GM23338 (cell line): ENCODE data around the gene SLC29A2. TPM values are rescaled to one million over a fixed set of nuclear protein-coding genes. Genes with fewer than 3 reads are reported as not detected.

ENCODE experiments used
- ATAC-seq: fragments of 200-7000 bp; cut with Tn5 transposase; 3 replicates; pipeline ENCODE4 v1.9.1; 2020
- DNase-seq: peaks from one replicate; pipeline ENCODE4 v3.0.0-alpha.2; 2015; ENCODE audit warnings: low spot score
- H2AFZ ChIP-seq: fragments of 200-600 bp; sonication (generic); 2 replicates; pipeline ENCODE4 v1.8.0; 2016; ENCODE audit warnings: antibody characterized with exemption, mild to moderate bottlenecking, moderate library complexity
- H3F3A ChIP-seq: fragments of 200-600 bp; sonication (generic); replicated peaks from 2 replicates; pipeline ENCODE4 v1.8.0; 2017; ENCODE audit warnings: antibody characterized with exemption, mixed run types, low read depth
- H3K27ac ChIP-seq: fragments of 200-600 bp; sonication (generic); 2 replicates; pipeline ENCODE4 v1.6.1; 2016; ENCODE audit warnings: low read depth
- H3K27me3 ChIP-seq: fragments of 200-600 bp; sonication (generic); 2 replicates; pipeline ENCODE4 v1.8.0; 2016; ENCODE audit warnings: mild to moderate bottlenecking, mixed run types, moderate library complexity; ENCODE audit not compliant: insufficient read depth
- H3K36me3 ChIP-seq: fragments of 200-600 bp; sonication (generic); 2 replicates; pipeline ENCODE4 v1.8.0; 2016; ENCODE audit warnings: mild to moderate bottlenecking; ENCODE audit not compliant: insufficient read depth
- H3K4me1 ChIP-seq: fragments of 200-600 bp; sonication (generic); 2 replicates; pipeline ENCODE4 v1.8.0; 2016; ENCODE audit warnings: mild to moderate bottlenecking, moderate library complexity; ENCODE audit not compliant: insufficient read depth
- H3K4me2 ChIP-seq: fragments of 200-600 bp; sonication (generic); 2 replicates; pipeline ENCODE4 v1.7.1; 2017; ENCODE audit warnings: mixed run types
- H3K4me3 ChIP-seq: fragments of 200-600 bp; sonication (generic); 2 replicates; pipeline ENCODE4 v1.6.1; 2016; ENCODE audit warnings: mixed run types
- H3K79me2 ChIP-seq: fragments of 200-600 bp; sonication (generic); replicated peaks from 2 replicates; pipeline ENCODE4 v1.8.0; 2017; ENCODE audit warnings: mild to moderate bottlenecking; ENCODE audit not compliant: insufficient read depth
- H3K9me2 ChIP-seq: fragments of 200-600 bp; sonication (generic); 2 replicates; pipeline ENCODE4 v1.8.0; 2017; ENCODE audit not compliant: insufficient read depth
- H4K20me1 ChIP-seq: fragments of 200-600 bp; sonication (generic); replicated peaks from 2 replicates; pipeline ENCODE4 v1.8.0; 2017; ENCODE audit warnings: mild to moderate bottlenecking; ENCODE audit not compliant: insufficient read depth
- H3K27ac Mint-ChIP-seq: 2 replicates; pipeline ENCODE4 v1.8.0; 2020; ENCODE audit warnings: inconsistent platforms, mild to moderate bottlenecking, moderate library complexity, mixed read lengths
- H3K27me3 Mint-ChIP-seq: 3 replicates; pipeline ENCODE4 v1.8.0; 2022; ENCODE audit warnings: low read depth, mild to moderate bottlenecking, moderate library complexity, mixed read lengths, inconsistent platforms; ENCODE audit not compliant: insufficient read depth, poor library complexity
- H3K36me3 Mint-ChIP-seq: 3 replicates; pipeline ENCODE4 v1.8.0; 2021; ENCODE audit warnings: low read depth, mild to moderate bottlenecking, inconsistent platforms, moderate library complexity, mixed read lengths
- H3K4me1 Mint-ChIP-seq: 3 replicates; pipeline ENCODE4 v1.8.0; 2020; ENCODE audit warnings: mild to moderate bottlenecking, inconsistent platforms, mixed read lengths
- H3K4me3 Mint-ChIP-seq: 3 replicates; pipeline ENCODE4 v1.8.0; 2021; ENCODE audit warnings: moderate library complexity, mild to moderate bottlenecking, inconsistent platforms, mixed read lengths
- H3K9me3 Mint-ChIP-seq: 3 replicates; pipeline ENCODE4 v1.8.0; 2020; ENCODE audit warnings: moderate library complexity, mild to moderate bottlenecking, inconsistent platforms, mixed read lengths
- CREB1 ChIP-seq: fragments of 250-450 bp; sonication (Bioruptor Pico); IDR thresholded peaks from 2 replicates; pipeline ENCODE4 v1.5.0; 2020; ENCODE audit warnings: low read depth, mild to moderate bottlenecking, moderate library complexity
- CTCF ChIP-seq, 2 experiments: fragments of 200-600 bp in 1 of 2; sonication (generic) in 1 of 2; conservative IDR thresholded peaks; 2 replicates each; pipeline versions ENCODE4 v1.5.1 to v1.6.1; 2016 to 2017; ENCODE audit warnings: antibody characterized with exemption in 2 of 2, low read depth in 2 of 2, mild to moderate bottlenecking in 2 of 2, moderate library complexity in 1 of 2
- ETS1 ChIP-seq: IDR thresholded peaks from 2 replicates; pipeline ENCODE4 v1.6.1; 2016; ENCODE audit warnings: antibody characterized with exemption
- EZH2 ChIP-seq: fragments of 200-600 bp; sonication (generic); IDR thresholded peaks from one replicate; pipeline ENCODE4 v1.8.0; 2017; ENCODE audit warnings: antibody characterized with exemption, mild to moderate bottlenecking, low read depth; ENCODE audit not compliant: unreplicated experiment
- EZH2phosphoT487 ChIP-seq: fragments of 200-600 bp; sonication (generic); IDR thresholded peaks from one replicate; pipeline ENCODE4 v1.8.1; 2018; ENCODE audit warnings: antibody characterized with exemption; ENCODE audit not compliant: unreplicated experiment
- JUNB ChIP-seq: IDR thresholded peaks from one replicate; pipeline ENCODE4 v1.6.1; 2016; ENCODE audit warnings: antibody characterized with exemption; ENCODE audit not compliant: unreplicated experiment
- NANOG ChIP-seq: IDR thresholded peaks from 2 replicates; pipeline ENCODE4 v1.6.1; 2016; ENCODE audit warnings: antibody characterized with exemption, borderline replicate concordance
- POLR2AphosphoS5 ChIP-seq: IDR thresholded peaks from 2 replicates; pipeline ENCODE4 v1.6.1; 2016; ENCODE audit warnings: antibody characterized with exemption, low read depth
- REST ChIP-seq: IDR thresholded peaks from one replicate; pipeline ENCODE4 v1.6.1; 2018; ENCODE audit warnings: antibody characterized with exemption; ENCODE audit not compliant: unreplicated experiment
- STAT1 ChIP-seq: IDR thresholded peaks from one replicate; pipeline ENCODE4 v1.6.1; 2016; ENCODE audit warnings: antibody characterized with exemption; ENCODE audit not compliant: unreplicated experiment
- ZNF114 ChIP-seq: fragments of 250-450 bp; sonication (Bioruptor Pico); IDR thresholded peaks from 2 replicates; pipeline ENCODE4 v1.5.0; 2020; ENCODE audit warnings: mild to moderate bottlenecking, moderate library complexity
- ZNF331 ChIP-seq: fragments of 250-450 bp; sonication (Bioruptor Pico); IDR thresholded peaks from 2 replicates; pipeline ENCODE4 v1.5.0; 2020; ENCODE audit warnings: low read depth, mild to moderate bottlenecking, moderate library complexity
- ZNF462 ChIP-seq: fragments of 250-450 bp; sonication (Bioruptor Pico); IDR thresholded peaks from 2 replicates; pipeline ENCODE4 v1.5.0; 2020; ENCODE audit warnings: mild to moderate bottlenecking, moderate library complexity
- polyA plus RNA-seq: library from polyadenylated mRNA; unstranded; fragments of >200 nt; fragmentation: Nextera tagmentation; extraction: Ambion mirVana; gene quantifications from 2 replicates; pipeline ENCODE4 v1.2.1, GENCODE V29; 2016
- total RNA-seq: library from RNA; depleted of rRNA; stranded (reverse); fragments of >200 nt; shearing (Covaris generic); gene quantifications from 2 replicates; pipeline ENCODE4 v1.2.3, GENCODE V29; 2014

The SLC29A2 gene
- total and polyA plus RNA-seq, 2 experiments from 2014 or later, result 26.0 to 31.1 TPM

GRCh38 chr11:66410191-66410590 is 38.6 kb upstream of the SLC29A2 start:
- TF ChIP-seq ZNF462, result no peak
- TF ChIP-seq REST, result no peak
- no peak for TF ChIP-seq NANOG
- TF ChIP-seq CTCF (conservative IDR thresholded peaks at IDR 0.05; ENCODE audit: low read depth in 2 of 2), result no peak
- no peak for TF ChIP-seq STAT1
- no peak for TF ChIP-seq JUNB
- no peak for TF ChIP-seq ZNF331 (CRISPR knock-in tag)
- TF ChIP-seq EZH2phosphoT487, result no peak
- TF ChIP-seq ETS1, result no peak
- no peak for TF ChIP-seq CREB1
- no peak for TF ChIP-seq ZNF114 (CRISPR knock-in tag)
- no peak for TF ChIP-seq EZH2
- no peak for TF ChIP-seq POLR2AphosphoS5
- Mint-ChIP-seq H3K36me3 (peaks cover 2% of the 10 kb centered on the region; the same call in 1 of the 3 replicates), H3K4me3 (peak overlapping the region; percentile 45), H3K4me1 (peaks cover 37% of the 10 kb centered on the region), H3K27ac (no peak overlapping the region), H3K27me3 (peaks cover 3% of the 10 kb centered on the region), H3K9me3 (no peaks in the 10 kb centered on the region)
- Histone ChIP-seq H4K20me1 (no peaks in the 10 kb centered on the region), H3K4me3 (no peak overlapping the region), H3K36me3 (no peaks in the 10 kb centered on the region), H3F3A (peaks cover 26% of the 10 kb centered on the region), H2AFZ (no peak overlapping the region), H3K9me2 (no peaks in the 10 kb centered on the region), H3K4me1 (peaks cover 31% of the 10 kb centered on the region), H3K27me3 (no peaks in the 10 kb centered on the region), H3K27ac (no peak overlapping the region), H3K79me2 (peaks cover 9% of the 10 kb centered on the region; the same call in 1 of the 2 replicates), H3K4me2 (peak overlapping the region; percentile 80; the same call in 1 of the 2 replicates)
- ATAC-seq, result no peak
- no peak for DNase-seq
